Left lung (tissue), 10 donors: ENCODE measurements around the gene ITIH2. TPM values are rescaled to one million over a fixed set of nuclear protein-coding genes. Genes with fewer than 3 reads are reported as not detected.
A peak's percentile ranks its signal among the peaks of the same experiment; 100 is the strongest.

Experiments used
- ATAC-seq: fragments of 200-7000 bp; cut with Tn5 transposase; one replicate; pipeline ENCODE4 v1.9.1; 2020; ENCODE audit warnings: moderate library complexity
- DNase-seq, 4 donors: peaks; one replicate each; pipeline ENCODE4 v3.0.0-alpha.2; 2013 to 2020
- H3K27ac ChIP-seq, 2 donors: fragments of 200-600 bp; sonication (generic) in 1 of 2; one replicate each; pipeline versions ENCODE4 v1.5.0 to v1.8.0; 2020 to 2021
- H3K27me3 ChIP-seq, 2 donors: fragments of 200-600 bp; sonication (generic) in 1 of 2; one replicate each; pipeline versions ENCODE4 v1.5.0 to v1.8.0; 2020 to 2021
- H3K36me3 ChIP-seq, 2 donors: fragments of 200-600 bp; sonication (generic) in 1 of 2; one replicate each; pipeline versions ENCODE4 v1.5.0 to v1.8.0; 2020 to 2021
- H3K4me1 ChIP-seq, 2 donors: fragments of 200-600 bp; one replicate each; pipeline ENCODE4 v1.8.0; 2021
- H3K4me3 ChIP-seq, 2 donors: fragments of 200-600 bp; sonication (generic) in 1 of 2; one replicate each; pipeline versions ENCODE4 v1.5.0 to v1.8.0; 2020 to 2021; ENCODE audit warnings: mild to moderate bottlenecking in 1 of 2
- H3K9me3 ChIP-seq, 2 donors: fragments of 200-600 bp; sonication (generic) in 1 of 2; one replicate each; pipeline versions ENCODE4 v1.5.0 to v1.8.0; 2020 to 2021
- intact Hi-C, 2 donors: fragments of 100-400 bp; cut with DNase I; formaldehyde crosslinking; loops; one replicate each; pipeline versions ENCODE4 v1.11.2 to v1.14.2; 2022
- polyA plus RNA-seq, 6 donors: library from polyadenylated mRNA; unstranded; fragments of 120-200 nt; gene quantifications; one replicate each; pipeline ENCODE4 v1.2.1, GENCODE V29; 2013; ENCODE audit not compliant: insufficient read length in 6 of 6
- total RNA-seq, 2 donors: library from RNA; stranded (reverse); fragmentation: NEBNext Ultra II Directional; extraction: Animal tissue kit (Norgen Biotek cat#: 25700); gene quantifications; one replicate each; pipeline ENCODE4 v1.2.1, GENCODE V29; 2021
- TF ChIP-seq, protein P1 (sequence below), 2 donors: fragments of 200-600 bp; sonication (generic) in 1 of 2; IDR thresholded peaks; one replicate each; pipeline versions ENCODE4 v1.5.0 to v1.8.0; 2021; ENCODE audit warnings: antibody characterized with exemption in 2 of 2
- donor health status: DM: no; HTN: yes; CAD: no.
- donor health status: DM: no; HTN: no; CAD: no.

ITIH2 gene
- total and polyA plus RNA-seq, 8 donors: 0.55 to 2.7 (median 1.3) TPM; not detected in 1

DNA sequence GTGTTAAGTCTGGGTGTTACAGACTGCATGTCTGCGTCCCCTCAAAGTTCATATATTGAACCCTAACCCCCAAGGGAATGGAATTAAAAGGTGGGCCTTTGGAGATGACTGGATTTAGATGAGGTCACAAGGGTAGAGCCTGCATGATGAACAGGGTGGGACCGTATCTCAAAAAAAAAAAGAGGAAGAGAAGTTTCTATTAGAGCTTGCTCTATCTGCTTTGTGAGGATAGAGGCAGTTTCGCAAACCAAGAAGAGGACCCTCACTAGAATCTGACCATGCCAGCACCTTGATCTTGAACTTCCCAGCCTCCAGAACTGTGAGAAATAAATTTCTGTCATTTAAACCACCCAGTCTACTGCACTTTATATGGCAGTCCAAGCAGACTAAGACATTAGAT, 83.3 kb downstream of the ITIH2 start:
- Histone ChIP-seq H3K9me3 (no peaks in the 10 kb centered on the region), H3K36me3 (peaks cover 0 to 15% of the 10 kb centered on the region in 2 donors), H3K27me3 (no peaks in the 10 kb centered on the region), H3K27ac (no peak overlapping the region), H3K4me3 (peak overlapping the region; percentile 97 to 99), H3K4me1 (peaks cover 17 to 67% of the 10 kb centered on the region in 2 donors)
- intact Hi-C loops: no loop called here
- DNase-seq: no peak
- no peak for ATAC-seq
- TF ChIP-seq, protein P1, sequence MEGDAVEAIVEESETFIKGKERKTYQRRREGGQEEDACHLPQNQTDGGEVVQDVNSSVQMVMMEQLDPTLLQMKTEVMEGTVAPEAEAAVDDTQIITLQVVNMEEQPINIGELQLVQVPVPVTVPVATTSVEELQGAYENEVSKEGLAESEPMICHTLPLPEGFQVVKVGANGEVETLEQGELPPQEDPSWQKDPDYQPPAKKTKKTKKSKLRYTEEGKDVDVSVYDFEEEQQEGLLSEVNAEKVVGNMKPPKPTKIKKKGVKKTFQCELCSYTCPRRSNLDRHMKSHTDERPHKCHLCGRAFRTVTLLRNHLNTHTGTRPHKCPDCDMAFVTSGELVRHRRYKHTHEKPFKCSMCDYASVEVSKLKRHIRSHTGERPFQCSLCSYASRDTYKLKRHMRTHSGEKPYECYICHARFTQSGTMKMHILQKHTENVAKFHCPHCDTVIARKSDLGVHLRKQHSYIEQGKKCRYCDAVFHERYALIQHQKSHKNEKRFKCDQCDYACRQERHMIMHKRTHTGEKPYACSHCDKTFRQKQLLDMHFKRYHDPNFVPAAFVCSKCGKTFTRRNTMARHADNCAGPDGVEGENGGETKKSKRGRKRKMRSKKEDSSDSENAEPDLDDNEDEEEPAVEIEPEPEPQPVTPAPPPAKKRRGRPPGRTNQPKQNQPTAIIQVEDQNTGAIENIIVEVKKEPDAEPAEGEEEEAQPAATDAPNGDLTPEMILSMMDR (IDR thresholded peaks at IDR 0.05): no peak

GRCh38 chr10:7787150-7787856, 84.2 kb downstream of the ITIH2 start:
- TF ChIP-seq, protein P1 (IDR thresholded peaks at IDR 0.05): no peak
- DNase-seq (peak in 2 of 4 donors; percentile 1 to 86), ATAC-seq (peak; percentile 32)
- H3K27me3 ChIP-seq: no peaks in the 10 kb centered on the region
- intact Hi-C loops: no loop called here
- no peaks in the 10 kb centered on the region for H3K9me3 ChIP-seq
- peaks cover 17 to 76% of the 10 kb centered on the region in 2 donors for H3K4me1 ChIP-seq
- peak overlapping the region; percentile 73 to 85 for H3K27ac ChIP-seq
- H3K36me3 ChIP-seq: peaks cover 0 to 6% of the 10 kb centered on the region in 2 donors
- peak overlapping the region; percentile 97 to 99 for H3K4me3 ChIP-seq

- ATAC-seq (peak; percentile 98), DNase-seq (peak; percentile 97 to 99 (median 98))
- Histone ChIP-seq H3K36me3 (peaks cover 0 to 6% of the 10 kb centered on the region in 2 donors), H3K4me1 (peaks cover 17 to 83% of the 10 kb centered on the region in 2 donors), H3K27ac (peak within 1 kb of the TSS; percentile 73 to 85), H3K27me3 (no peaks in the 10 kb centered on the region), H3K9me3 (no peaks in the 10 kb centered on the region), H3K4me3 (peak within 1 kb of the TSS; percentile 97 to 99)
- intact Hi-C loops: no loop called here
- TF ChIP-seq, protein P1 (IDR thresholded peaks at IDR 0.05): no peak
These were observed 84.9 kb downstream of the ITIH2 start, which contains the start of the genes ATP5F1C and KIN for GRCh38 chr10:7787857-7788638. TSS of gene ATP5F1C (plus strand) at chr10:7788177. CDS start at chr10:7788208, 31 bp downstream. TSS of gene KIN (minus strand) at chr10:7787993. CDS start at chr10:7787933, 60 bp downstream.

- Histone ChIP-seq H3K27me3 (no peaks in the 10 kb centered on the region), H3K36me3 (peaks cover 0 to 6% of the 10 kb centered on the region in 2 donors), H3K4me3 (peak overlapping the region; percentile 97 to 99), H3K27ac (peak overlapping the region; percentile 73 to 85), H3K4me1 (peaks cover 17 to 79% of the 10 kb centered on the region in 2 donors), H3K9me3 (no peaks in the 10 kb centered on the region)
- ATAC-seq (peak; percentile 25), DNase-seq (peak in 2 of 4 donors; percentile 14 to 32)
- TF ChIP-seq, protein P1 (IDR thresholded peaks at IDR 0.05): no peak
- intact Hi-C loops: no loop called here
These were observed 85.6 kb downstream of the ITIH2 start for GRCh38 chr10:7788639-7789286.
